IPS-18a (cell line): Measurements from ENCODE around the gene TMEM235.

Experiments
- H3K27ac ChIP-seq: one replicate; pipeline ENCODE4 v1.5.1; 2013; ENCODE audit warnings: low read length
- H3K27me3 ChIP-seq: one replicate; pipeline ENCODE4 v1.6.1; 2013; ENCODE audit warnings: mild to moderate bottlenecking, low read length; ENCODE audit not compliant: control insufficient read depth, insufficient read depth
- H3K36me3 ChIP-seq: one replicate; pipeline ENCODE4 v1.6.1; 2013; ENCODE audit warnings: low read depth, low read length; ENCODE audit not compliant: control insufficient read depth
- H3K4me1 ChIP-seq: one replicate; pipeline ENCODE4 v1.6.1; 2013; ENCODE audit warnings: low read depth, low read length; ENCODE audit not compliant: control insufficient read depth
- H3K4me3 ChIP-seq: one replicate; pipeline ENCODE4 v1.5.1; 2013; ENCODE audit warnings: low read length
- H3K9ac ChIP-seq: one replicate; pipeline ENCODE4 v1.6.1; 2013; ENCODE audit warnings: mild to moderate bottlenecking, low read length, moderate library complexity
- H3K9me3 ChIP-seq: one replicate; pipeline ENCODE4 v1.6.1; 2013; ENCODE audit warnings: low read depth, low read length; ENCODE audit not compliant: control insufficient read depth

Gene TMEM235

DNA sequence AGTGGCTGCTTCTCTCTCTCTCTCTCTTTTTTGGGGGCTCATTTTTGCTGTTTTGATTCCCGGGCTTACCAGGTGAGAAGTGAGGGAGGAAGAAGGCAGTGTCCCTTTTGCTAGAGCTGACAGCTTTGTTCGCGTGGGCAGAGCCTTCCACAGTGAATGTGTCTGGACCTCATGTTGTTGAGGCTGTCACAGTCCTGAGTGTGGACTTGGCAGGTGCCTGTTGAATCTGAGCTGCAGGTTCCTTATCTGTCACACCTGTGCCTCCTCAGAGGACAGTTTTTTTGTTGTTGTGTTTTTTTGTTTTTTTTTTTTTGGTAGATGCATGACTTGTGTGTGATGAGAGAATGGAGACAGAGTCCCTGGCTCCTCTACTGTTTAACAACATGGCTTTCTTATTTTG, 7.7 kb upstream of the TMEM235 start:
- H3K9ac ChIP-seq = no peak overlapping the region
- H3K27me3 ChIP-seq = no peaks in the 10 kb centered on the region
- peaks cover 45% of the 10 kb centered on the region for H3K36me3 ChIP-seq
- H3K27ac ChIP-seq = no peak overlapping the region
- no peaks in the 10 kb centered on the region for H3K9me3 ChIP-seq
- no peak overlapping the region for H3K4me3 ChIP-seq
- no peaks in the 10 kb centered on the region for H3K4me1 ChIP-seq

DNA sequence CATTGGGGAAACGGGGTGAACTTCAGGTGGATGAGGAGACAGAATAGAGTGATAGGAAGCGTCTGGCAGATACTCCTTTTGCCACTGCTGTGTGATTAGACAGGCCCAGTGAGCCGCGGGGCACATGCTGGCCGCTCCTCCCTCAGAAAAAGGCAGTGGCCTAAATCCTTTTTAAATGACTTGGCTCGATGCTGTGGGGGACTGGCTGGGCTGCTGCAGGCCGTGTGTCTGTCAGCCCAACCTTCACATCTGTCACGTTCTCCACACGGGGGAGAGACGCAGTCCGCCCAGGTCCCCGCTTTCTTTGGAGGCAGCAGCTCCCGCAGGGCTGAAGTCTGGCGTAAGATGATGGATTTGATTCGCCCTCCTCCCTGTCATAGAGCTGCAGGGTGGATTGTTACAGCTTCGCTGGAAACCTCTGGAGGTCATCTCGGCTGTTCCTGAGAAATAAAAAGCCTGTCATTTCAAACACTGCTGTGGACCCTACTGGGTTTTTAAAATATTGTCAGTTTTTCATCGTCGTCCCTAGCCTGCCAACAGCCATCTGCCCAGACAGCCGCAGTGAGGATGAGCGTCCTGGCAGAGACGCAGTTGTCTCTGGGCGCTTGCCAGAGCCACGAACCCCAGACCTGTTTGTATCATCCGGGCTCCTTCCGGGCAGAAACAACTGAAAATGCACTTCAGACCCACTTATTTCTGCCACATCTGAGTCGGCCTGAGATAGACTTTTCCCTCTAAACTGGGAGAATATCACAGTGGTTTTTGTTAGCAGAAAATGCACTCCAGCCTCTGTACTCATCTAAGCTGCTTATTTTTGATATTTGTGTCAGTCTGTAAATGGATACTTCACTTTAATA, 7.0 kb upstream of the TMEM235 start:
- Histone ChIP-seq H3K9ac (no peak overlapping the region), H3K27me3 (no peaks in the 10 kb centered on the region), H3K4me3 (no peak overlapping the region), H3K27ac (no peak overlapping the region), H3K4me1 (no peaks in the 10 kb centered on the region), H3K9me3 (no peaks in the 10 kb centered on the region), H3K36me3 (peaks cover 44% of the 10 kb centered on the region)

DNA sequence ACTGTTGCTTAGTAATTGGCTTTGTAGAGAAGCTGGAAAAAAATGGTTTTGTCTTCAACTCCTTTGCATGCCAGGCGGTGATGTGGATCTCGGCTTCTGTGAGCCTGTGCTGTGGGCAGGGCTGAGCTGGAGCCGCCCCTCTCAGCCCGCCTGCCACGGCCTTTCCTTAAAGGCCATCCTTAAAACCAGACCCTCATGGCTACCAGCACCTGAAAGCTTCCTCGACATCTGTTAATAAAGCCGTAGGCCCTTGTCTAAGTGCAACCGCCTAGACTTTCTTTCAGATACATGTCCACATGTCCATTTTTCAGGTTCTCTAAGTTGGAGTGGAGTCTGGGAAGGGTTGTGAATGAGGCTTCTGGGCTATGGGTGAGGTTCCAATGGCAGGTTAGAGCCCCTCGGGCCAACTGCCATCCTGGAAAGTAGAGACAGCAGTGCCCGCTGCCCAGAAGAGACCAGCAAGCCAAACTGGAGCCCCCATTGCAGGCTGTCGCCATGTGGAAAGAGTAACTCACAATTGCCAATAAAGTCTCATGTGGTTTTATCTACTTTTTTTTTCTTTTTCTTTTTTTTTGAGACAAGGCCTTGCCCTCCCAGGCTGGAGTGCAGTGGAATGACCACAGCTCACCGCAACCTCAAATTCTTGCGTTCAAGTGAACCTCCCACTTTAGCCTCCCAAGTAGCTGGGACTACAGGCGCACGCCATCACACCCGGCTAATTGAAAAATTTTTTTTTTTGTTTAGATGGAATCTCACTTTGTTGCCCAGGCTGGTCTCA, 6.2 kb upstream of the TMEM235 start:
- Histone ChIP-seq H3K4me3 (no peak overlapping the region), H3K36me3 (peaks cover 39% of the 10 kb centered on the region), H3K27me3 (peaks cover 3% of the 10 kb centered on the region), H3K9ac (no peak overlapping the region), H3K27ac (no peak overlapping the region), H3K4me1 (no peaks in the 10 kb centered on the region), H3K9me3 (no peaks in the 10 kb centered on the region)

DNA sequence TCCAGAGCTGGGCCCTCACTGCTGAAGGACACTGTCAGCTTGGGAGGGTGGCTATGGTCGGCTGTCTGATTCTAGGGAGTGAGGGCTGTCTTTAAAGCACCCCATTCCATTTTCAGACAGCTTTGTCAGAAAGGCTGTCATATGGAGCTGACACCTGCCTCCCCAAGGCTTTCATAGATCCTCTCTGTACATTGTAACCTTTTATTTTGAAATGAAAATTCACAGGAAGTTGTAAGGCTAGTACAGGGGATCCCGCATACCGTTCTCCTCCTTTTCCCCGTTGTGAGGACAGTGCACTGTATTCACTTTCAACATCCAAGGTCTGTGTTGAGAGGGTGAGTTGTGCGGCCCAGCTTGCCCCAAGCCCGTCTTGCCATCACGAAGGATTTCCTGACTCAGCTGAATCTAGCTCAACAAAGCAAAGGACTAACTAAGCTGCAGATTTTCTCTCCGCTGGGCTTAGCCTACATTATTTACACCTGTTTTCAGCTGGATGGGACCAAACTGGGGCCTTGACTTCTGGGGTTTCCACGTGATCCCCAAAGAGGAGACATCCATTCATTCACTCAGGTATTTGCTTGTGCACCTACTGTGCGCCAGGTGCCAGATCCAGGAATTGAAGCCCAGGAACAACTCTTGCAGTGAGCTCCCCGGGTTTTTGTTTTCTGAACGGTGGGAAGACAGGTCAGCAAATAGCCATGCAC, 5.2 kb upstream of the TMEM235 start:
- H3K4me1 ChIP-seq = no peaks in the 10 kb centered on the region
- H3K9ac ChIP-seq = no peak overlapping the region
- peaks cover 32% of the 10 kb centered on the region for H3K36me3 ChIP-seq
- no peak overlapping the region for H3K4me3 ChIP-seq
- H3K27me3 ChIP-seq = peaks cover 12% of the 10 kb centered on the region
- H3K9me3 ChIP-seq = no peaks in the 10 kb centered on the region
- H3K27ac ChIP-seq = no peak overlapping the region

DNA sequence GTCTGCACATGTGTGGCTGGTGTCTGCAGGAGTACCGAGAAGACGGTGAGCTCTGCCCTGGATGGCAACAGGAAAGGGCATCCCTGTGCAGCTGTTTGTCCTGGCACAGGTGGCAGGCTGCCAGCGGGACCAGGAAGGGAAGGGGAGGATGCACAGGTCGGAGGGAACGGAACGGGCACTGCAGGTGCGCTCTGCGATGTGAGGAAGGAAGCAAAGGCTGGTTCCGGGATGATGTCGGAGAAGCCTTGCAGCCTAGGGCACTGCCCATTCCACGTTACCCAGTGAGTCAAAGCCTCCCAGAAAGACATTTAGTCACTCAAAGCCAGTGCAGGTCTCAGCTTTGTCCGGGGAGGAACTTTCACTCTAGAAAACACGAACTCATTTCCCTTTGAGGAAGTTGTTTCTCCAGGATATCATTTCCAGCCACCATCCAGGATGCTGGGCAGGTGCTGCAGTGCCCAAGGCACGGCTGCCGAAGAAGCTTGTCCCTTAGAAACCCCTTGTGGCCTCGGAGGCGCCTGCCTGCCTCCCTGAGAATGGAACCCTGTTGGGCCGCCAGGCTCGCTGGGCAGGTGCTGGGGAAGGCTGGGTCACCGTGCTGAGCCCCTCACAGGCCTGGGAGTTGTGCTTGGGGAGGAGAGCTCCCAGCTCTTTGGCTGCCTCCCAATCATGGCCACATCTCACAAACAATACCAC, 4.5 kb upstream of the TMEM235 start:
- H3K9me3 ChIP-seq = no peaks in the 10 kb centered on the region
- H3K9ac ChIP-seq = no peak overlapping the region
- peaks cover 25% of the 10 kb centered on the region for H3K36me3 ChIP-seq
- no peak overlapping the region for H3K27ac ChIP-seq
- no peaks in the 10 kb centered on the region for H3K4me1 ChIP-seq
- peaks cover 16% of the 10 kb centered on the region for H3K27me3 ChIP-seq
- no peak overlapping the region for H3K4me3 ChIP-seq

DNA sequence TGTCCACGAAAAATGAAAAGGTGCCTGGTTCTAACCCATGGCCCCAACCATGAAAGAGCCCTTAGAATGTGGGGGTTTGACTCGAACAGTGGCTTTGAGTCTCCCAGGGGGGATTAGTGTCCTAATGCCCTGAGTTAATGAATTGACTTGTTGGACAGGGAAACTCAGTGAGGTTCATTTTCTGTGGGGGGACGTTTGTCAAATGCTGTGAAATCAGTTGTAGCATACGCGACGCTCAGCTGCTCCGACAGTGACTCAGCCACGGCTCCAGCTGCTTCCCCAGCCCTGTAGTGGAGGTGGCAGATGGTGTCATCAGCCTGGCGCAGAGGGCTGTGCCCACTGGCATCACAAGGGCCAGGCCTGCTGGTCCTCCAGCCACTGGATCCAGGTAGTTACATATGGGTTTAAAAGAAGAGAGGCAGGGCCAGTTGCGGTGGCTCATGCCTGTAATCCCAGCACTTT, 3.9 kb upstream of the TMEM235 start:
- no peaks in the 10 kb centered on the region for H3K4me1 ChIP-seq
- H3K4me3 ChIP-seq = no peak overlapping the region
- H3K27me3 ChIP-seq = peaks cover 22% of the 10 kb centered on the region
- H3K9ac ChIP-seq = no peak overlapping the region
- H3K36me3 ChIP-seq = peaks cover 25% of the 10 kb centered on the region
- H3K9me3 ChIP-seq = no peaks in the 10 kb centered on the region
- H3K27ac ChIP-seq = no peak overlapping the region

DNA sequence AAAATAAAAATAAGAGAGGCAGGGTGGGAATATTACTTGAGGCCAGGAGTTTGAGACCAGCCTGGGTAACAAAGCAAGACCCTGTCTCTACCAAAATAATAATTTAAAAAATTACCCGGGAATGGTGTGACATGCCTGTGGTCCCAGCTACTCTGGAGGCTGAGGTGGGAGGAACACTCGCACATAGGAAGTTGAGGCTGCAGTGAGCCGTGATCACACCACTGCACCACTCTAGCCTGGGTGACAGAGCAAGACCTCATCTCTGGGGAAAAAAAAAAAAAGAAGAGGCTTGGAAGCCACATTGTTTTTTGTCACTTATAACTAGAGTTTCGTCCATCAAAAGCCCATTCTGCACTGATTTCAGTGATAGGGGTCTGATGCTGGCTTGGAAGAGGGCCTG, 3.3 kb upstream of the TMEM235 start:
- Histone ChIP-seq H3K4me1 (no peaks in the 10 kb centered on the region), H3K9me3 (no peaks in the 10 kb centered on the region), H3K9ac (no peak overlapping the region), H3K36me3 (peaks cover 18% of the 10 kb centered on the region), H3K4me3 (no peak overlapping the region), H3K27ac (no peak overlapping the region), H3K27me3 (peaks cover 28% of the 10 kb centered on the region)

DNA sequence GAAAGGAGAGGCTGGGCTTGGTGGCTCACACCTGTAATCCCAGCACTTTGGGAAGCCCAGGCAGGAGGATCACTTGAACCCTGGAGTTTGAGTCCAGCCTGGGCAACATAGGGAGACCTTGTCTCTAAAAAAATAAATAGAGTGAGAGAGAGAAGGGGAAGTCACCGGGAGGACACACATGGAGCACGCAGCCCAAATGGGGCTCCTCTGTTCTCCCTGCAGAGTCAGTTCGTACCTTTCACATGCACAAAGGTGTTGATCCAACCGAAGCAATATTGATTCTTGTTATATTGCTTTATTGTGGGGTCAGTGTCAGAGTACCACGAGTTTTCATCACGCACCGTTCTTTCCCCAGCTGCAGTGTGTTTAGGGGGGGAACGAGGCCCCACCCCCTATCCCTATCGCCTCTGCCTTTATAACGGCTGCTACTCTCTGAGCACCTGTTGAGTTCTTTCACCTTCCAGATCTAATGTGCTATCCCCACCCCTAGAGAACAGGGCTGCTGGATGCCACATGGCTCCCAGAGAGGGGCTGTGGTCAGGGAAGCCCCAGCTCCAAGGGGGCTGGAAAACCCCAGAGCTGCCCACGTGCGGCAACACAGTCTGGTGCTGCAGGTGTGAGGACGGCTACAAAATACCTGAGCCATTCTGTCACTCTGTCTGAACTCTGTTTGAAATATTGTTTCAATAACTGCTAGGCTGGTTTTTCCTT, 1.0 kb upstream of the TMEM235 start:
- peaks cover 28% of the 10 kb centered on the region for H3K27me3 ChIP-seq
- H3K9me3 ChIP-seq = no peaks in the 10 kb centered on the region
- no peak overlapping the region for H3K27ac ChIP-seq
- no peak overlapping the region for H3K9ac ChIP-seq
- H3K4me1 ChIP-seq = no peaks in the 10 kb centered on the region
- H3K36me3 ChIP-seq = no peaks in the 10 kb centered on the region
- no peak overlapping the region for H3K4me3 ChIP-seq

DNA sequence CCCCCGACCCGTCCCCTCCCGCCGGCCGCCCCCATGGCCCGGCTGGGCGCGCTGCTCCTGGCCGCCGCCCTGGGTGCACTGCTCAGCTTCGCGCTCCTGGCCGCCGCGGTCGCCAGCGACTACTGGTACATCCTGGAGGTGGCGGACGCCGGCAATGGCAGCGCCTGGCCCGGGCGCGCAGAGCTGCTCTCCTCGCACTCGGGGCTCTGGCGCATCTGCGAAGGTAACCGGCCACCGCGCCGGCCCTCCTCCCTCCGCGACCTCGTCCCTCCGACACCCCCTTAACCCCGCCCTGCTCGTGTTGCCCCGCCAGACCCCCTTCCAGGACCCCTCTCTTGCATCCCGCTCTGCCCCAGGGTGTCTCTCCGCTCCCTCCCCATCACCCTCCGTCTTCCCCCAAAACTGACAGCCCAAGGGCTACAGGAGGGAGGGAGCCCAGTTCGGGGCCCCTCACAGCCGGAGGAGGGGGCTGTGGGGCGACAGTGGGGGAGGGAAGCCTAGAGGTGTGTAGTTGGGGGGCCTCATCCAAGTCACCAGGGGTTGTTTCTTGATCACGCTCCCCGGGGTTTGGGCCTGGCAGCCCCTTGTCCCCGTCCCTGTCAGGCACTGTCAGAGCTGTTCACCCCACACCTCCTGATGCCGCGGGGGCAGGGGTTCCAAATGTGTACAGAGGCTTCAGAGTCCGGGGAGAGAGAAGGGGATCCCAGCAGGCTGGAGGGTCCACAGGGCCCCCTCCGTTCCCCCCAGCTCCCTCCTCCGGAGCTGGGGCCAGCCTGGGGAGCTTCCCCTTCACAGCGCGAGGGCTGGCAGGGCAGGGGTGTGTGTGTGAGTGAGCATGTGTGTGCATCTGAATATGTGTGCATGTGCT, 794 bp downstream of the TMEM235 start:
- H3K9me3 ChIP-seq = no peaks in the 10 kb centered on the region
- no peaks in the 10 kb centered on the region for H3K4me1 ChIP-seq
- H3K4me3 ChIP-seq = peak overlapping the region; percentile 64
- H3K27ac ChIP-seq = no peak overlapping the region
- H3K27me3 ChIP-seq = peaks cover 28% of the 10 kb centered on the region
- H3K36me3 ChIP-seq = no peaks in the 10 kb centered on the region
- no peak overlapping the region for H3K9ac ChIP-seq

DNA sequence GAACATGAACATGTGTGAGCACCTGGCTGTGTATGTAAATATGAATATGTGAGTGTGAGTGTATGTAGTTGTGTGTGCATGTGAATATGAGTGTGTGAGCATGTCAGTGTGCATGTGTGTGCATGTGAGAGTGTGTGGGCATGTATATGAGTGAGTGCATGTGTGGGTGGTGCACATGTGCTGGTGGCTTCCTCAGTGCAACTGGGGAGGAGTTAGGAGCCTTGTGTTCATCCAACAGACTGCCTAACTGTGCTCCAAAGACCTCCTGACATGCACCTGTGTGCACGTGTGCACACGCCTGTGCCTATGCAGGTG, 1.4 kb downstream of the TMEM235 start:
- H3K4me1 ChIP-seq = no peaks in the 10 kb centered on the region
- H3K4me3 ChIP-seq = no peak overlapping the region
- peaks cover 28% of the 10 kb centered on the region for H3K27me3 ChIP-seq
- H3K36me3 ChIP-seq = no peaks in the 10 kb centered on the region
- no peak overlapping the region for H3K9ac ChIP-seq
- no peak overlapping the region for H3K27ac ChIP-seq
- no peaks in the 10 kb centered on the region for H3K9me3 ChIP-seq
